Measurements from ENCODE around the gene SBF2.
"Not testable (repeated sequence)": the region's sequence is repeated elsewhere in the genome, so short reads cannot be mapped to it uniquely, and the experiment has no call there.

SBF2 gene

GRCh38 chr11:9914064-9914463 is 380.0 kb downstream of the SBF2 start:
- no peak for DNase-seq (ENCODE audit: low spot score)
- no peak for TF ChIP-seq CTCF (IDR thresholded peaks at IDR 0.05; ENCODE audit: poor library complexity, severe bottlenecking)
- Histone ChIP-seq H3K36me3 (ENCODE audit: low read depth) (no peaks in the 10 kb centered on the region), H3K27ac (ENCODE audit: poor library complexity, severe bottlenecking) (no peak overlapping the region), H3K9me3 (ENCODE audit: severe bottlenecking) (no peaks in the 10 kb centered on the region), H3K4me3 (ENCODE audit: severe bottlenecking) (no peak overlapping the region), H3K27me3 (ENCODE audit: insufficient read depth, poor library complexity, severe bottlenecking) (no peaks in the 10 kb centered on the region), H3K4me1 (ENCODE audit: insufficient read depth, poor library complexity, severe bottlenecking) (no peaks in the 10 kb centered on the region)
- no peak for ATAC-seq (ENCODE audit: low read depth)

GRCh38 chr11:9905960-9906791 is 387.8 kb downstream of the SBF2 start:
- TF ChIP-seq CTCF (IDR thresholded peaks at IDR 0.05; ENCODE audit: poor library complexity, severe bottlenecking), result no peak
- Histone ChIP-seq H3K4me1 (ENCODE audit: insufficient read depth, poor library complexity, severe bottlenecking) (peaks cover 33% of the 10 kb centered on the region), H3K9me3 (ENCODE audit: severe bottlenecking) (no peaks in the 10 kb centered on the region), H3K27me3 (ENCODE audit: insufficient read depth, poor library complexity, severe bottlenecking) (no peaks in the 10 kb centered on the region), H3K4me3 (ENCODE audit: severe bottlenecking) (no peak overlapping the region), H3K36me3 (ENCODE audit: low read depth) (no peaks in the 10 kb centered on the region), H3K27ac (ENCODE audit: poor library complexity, severe bottlenecking) (peak overlapping the region; percentile 99)
- ATAC-seq (ENCODE audit: low read depth) (peak; percentile 96), DNase-seq (ENCODE audit: low spot score) (no peak)

- Histone ChIP-seq H3K27ac (ENCODE audit: poor library complexity, severe bottlenecking) (peak overlapping the region; percentile 99), H3K9me3 (ENCODE audit: severe bottlenecking) (no peaks in the 10 kb centered on the region), H3K4me3 (ENCODE audit: severe bottlenecking) (no peak overlapping the region), H3K27me3 (ENCODE audit: insufficient read depth, poor library complexity, severe bottlenecking) (no peaks in the 10 kb centered on the region), H3K4me1 (ENCODE audit: insufficient read depth, poor library complexity, severe bottlenecking) (peaks cover 40% of the 10 kb centered on the region), H3K36me3 (ENCODE audit: low read depth) (no peaks in the 10 kb centered on the region)
- TF ChIP-seq CTCF (IDR thresholded peaks at IDR 0.05; ENCODE audit: poor library complexity, severe bottlenecking), result no peak
- DNase-seq (ENCODE audit: low spot score) (no peak), ATAC-seq (ENCODE audit: low read depth) (no peak)
These were observed 388.5 kb downstream of the SBF2 start for GRCh38 chr11:9905501-9905951.

- no peaks in the 10 kb centered on the region for H3K27me3 ChIP-seq (ENCODE audit: insufficient read depth, poor library complexity, severe bottlenecking)
- peaks cover 50% of the 10 kb centered on the region for H3K4me1 ChIP-seq (ENCODE audit: insufficient read depth, poor library complexity, severe bottlenecking)
- TF ChIP-seq CTCF (IDR thresholded peaks at IDR 0.05; ENCODE audit: poor library complexity, severe bottlenecking), result no peak
- no peak overlapping the region for H3K4me3 ChIP-seq (ENCODE audit: severe bottlenecking)
- no peaks in the 10 kb centered on the region for H3K9me3 ChIP-seq (ENCODE audit: severe bottlenecking)
- DNase-seq (ENCODE audit: low spot score) (no peak), ATAC-seq (ENCODE audit: low read depth) (no peak)
- H3K27ac ChIP-seq (ENCODE audit: poor library complexity, severe bottlenecking), result peak overlapping the region; percentile 99
- no peaks in the 10 kb centered on the region for H3K36me3 ChIP-seq (ENCODE audit: low read depth)
These were observed 390.4 kb downstream of the SBF2 start for GRCh38 chr11:9903579-9903978.

- peak overlapping the region; percentile 99 for H3K27ac ChIP-seq (ENCODE audit: poor library complexity, severe bottlenecking)
- no peaks in the 10 kb centered on the region for H3K9me3 ChIP-seq (ENCODE audit: severe bottlenecking)
- H3K27me3 ChIP-seq (ENCODE audit: insufficient read depth, poor library complexity, severe bottlenecking), result no peaks in the 10 kb centered on the region
- no peak for DNase-seq (ENCODE audit: low spot score)
- no peak for ATAC-seq (ENCODE audit: low read depth)
- H3K4me3 ChIP-seq (ENCODE audit: severe bottlenecking), result no peak overlapping the region
- peaks cover 40% of the 10 kb centered on the region for H3K4me1 ChIP-seq (ENCODE audit: insufficient read depth, poor library complexity, severe bottlenecking)
- H3K36me3 ChIP-seq (ENCODE audit: low read depth), result no peaks in the 10 kb centered on the region
- TF ChIP-seq CTCF (IDR thresholded peaks at IDR 0.05; ENCODE audit: poor library complexity, severe bottlenecking), result no peak
These were observed 392.1 kb downstream of the SBF2 start for GRCh38 chr11:9901943-9902342.

GRCh38 chr11:9900253-9900652 is 393.8 kb downstream of the SBF2 start:
- Histone ChIP-seq H3K4me1 (ENCODE audit: insufficient read depth, poor library complexity, severe bottlenecking) (peaks cover 24% of the 10 kb centered on the region), H3K27ac (ENCODE audit: poor library complexity, severe bottlenecking) (peak overlapping the region; percentile 99)
- H3K36me3 ChIP-seq (ENCODE audit: low read depth); H3K9me3 ChIP-seq (ENCODE audit: severe bottlenecking); H3K4me3 ChIP-seq (ENCODE audit: severe bottlenecking); H3K27me3 ChIP-seq (ENCODE audit: insufficient read depth, poor library complexity, severe bottlenecking): not testable (repeated sequence)
- ATAC-seq (ENCODE audit: low read depth) (peak; percentile 100), DNase-seq (ENCODE audit: low spot score) (peak; percentile 80)
